Neural cell (in vitro differentiated cells): Measurements from ENCODE around the gene IGLON5. TPM values are rescaled to one million over a fixed set of nuclear protein-coding genes. Genes with fewer than 3 reads are reported as not detected.

ENCODE experiments used
- H2AFZ ChIP-seq: fragments of 200-600, 300-800 bp; sonication (generic), shearing (Covaris generic); 2 replicates; pipeline ENCODE4 v1.6.0; 2014; ENCODE audit warnings: low read depth, mild to moderate bottlenecking, antibody characterized with exemption, low read length, moderate library complexity
- H3F3A ChIP-seq: fragments of 200-600 bp; shearing (Covaris generic); 2 replicates; pipeline ENCODE4 v1.6.1; 2016; ENCODE audit warnings: mild to moderate bottlenecking, moderate library complexity, mixed read lengths, antibody characterized with exemption, low read length; ENCODE audit not compliant: insufficient read depth, poor library complexity, severe bottlenecking
- H3K27ac ChIP-seq: fragments of 200-600, 300-800 bp; sonication (generic), shearing (Covaris generic); 2 replicates; pipeline ENCODE4 v1.5.1; 2014; ENCODE audit warnings: mild to moderate bottlenecking, low read length, moderate library complexity
- H3K27me3 ChIP-seq: fragments of 300-800, 200-600 bp; sonication (generic), shearing (Covaris generic); 2 replicates; pipeline ENCODE4 v1.6.0; 2014; ENCODE audit warnings: mild to moderate bottlenecking, low read depth, low read length, moderate library complexity; ENCODE audit not compliant: insufficient read depth
- H3K36me3 ChIP-seq: fragments of 300-800, 200-600 bp; sonication (generic), shearing (Covaris generic); 2 replicates; pipeline ENCODE4 v1.5.1; 2014; ENCODE audit warnings: mild to moderate bottlenecking, antibody characterized with exemption, low read length, moderate library complexity; ENCODE audit not compliant: insufficient read depth
- H3K4me2 ChIP-seq: fragments of 300-800, 200-600 bp; sonication (generic), shearing (Covaris generic); 2 replicates; pipeline ENCODE4 v1.6.0; 2014; ENCODE audit warnings: mild to moderate bottlenecking, low read length
- H3K4me3 ChIP-seq: fragments of 300-800, 200-600 bp; sonication (generic), shearing (Covaris generic); 2 replicates; pipeline ENCODE4 v1.5.1; 2014; ENCODE audit warnings: mild to moderate bottlenecking, low read length, moderate library complexity
- H3K79me2 ChIP-seq: fragments of 200-600 bp; shearing (Covaris generic); replicated peaks from 2 replicates; pipeline ENCODE4 v1.6.0; 2014; ENCODE audit warnings: mild to moderate bottlenecking, low read length, moderate library complexity; ENCODE audit not compliant: insufficient read depth
- H3K9ac ChIP-seq: fragments of 300-800, 200-600 bp; sonication (generic), shearing (Covaris generic); 2 replicates; pipeline ENCODE4 v1.6.1; 2016; ENCODE audit warnings: mild to moderate bottlenecking, low read length, mixed read lengths
- H3K9me2 ChIP-seq: fragments of 200-600 bp; shearing (Covaris generic); 2 replicates; pipeline ENCODE4 v1.6.1; 2016; ENCODE audit warnings: mild to moderate bottlenecking, low read length, mixed read lengths; ENCODE audit not compliant: insufficient read depth
- H3K9me3 ChIP-seq: fragments of 200-600, 300-800 bp; sonication (generic), shearing (Covaris generic); 2 replicates; pipeline ENCODE4 v1.6.1; 2016; ENCODE audit warnings: mild to moderate bottlenecking, mixed run types, low read length, moderate library complexity, mixed read lengths
- H4K20me1 ChIP-seq: fragments of 200-600 bp; shearing (Covaris generic); 2 replicates; pipeline ENCODE4 v1.6.1; 2016; ENCODE audit warnings: mild to moderate bottlenecking, mixed run types; ENCODE audit not compliant: insufficient read depth
- CTCF ChIP-seq: fragments of 450-650 bp; IDR thresholded peaks from 2 replicates; pipeline ENCODE4 v1.5.1; 2014; ENCODE audit warnings: antibody characterized with exemption, mild to moderate bottlenecking, moderate library complexity; ENCODE audit not compliant: poor library complexity, severe bottlenecking
- EP300 ChIP-seq: fragments of 450-650 bp; conservative IDR thresholded peaks from 2 replicates; pipeline ENCODE4 v1.6.1; 2014; ENCODE audit warnings: antibody characterized with exemption, mild to moderate bottlenecking, moderate library complexity; ENCODE audit not compliant: poor library complexity, severe bottlenecking
- EZH2 ChIP-seq: fragments of 200-600, 300-800 bp; shearing (Covaris generic), sonication (generic); IDR thresholded peaks from 2 replicates; pipeline ENCODE4 v1.6.1; 2014; ENCODE audit warnings: antibody characterized with exemption, low read length, borderline replicate concordance, mild to moderate bottlenecking; ENCODE audit not compliant: insufficient read depth, poor library complexity, severe bottlenecking
- MXI1 ChIP-seq: fragments of 450-650 bp; conservative IDR thresholded peaks from 2 replicates; pipeline ENCODE4 v1.6.1; 2014; ENCODE audit warnings: antibody characterized with exemption, mild to moderate bottlenecking; ENCODE audit not compliant: poor library complexity, severe bottlenecking
- POLR2AphosphoS5 ChIP-seq: IDR thresholded peaks from 2 replicates; pipeline ENCODE4 v1.6.1; 2012
- RAD21 ChIP-seq: fragments of 450-650 bp; conservative IDR thresholded peaks from 2 replicates; pipeline ENCODE4 v1.6.1; 2014; ENCODE audit warnings: antibody characterized with exemption, mild to moderate bottlenecking, moderate library complexity
- REST ChIP-seq: IDR thresholded peaks from 2 replicates; pipeline ENCODE4 v1.6.1; 2012; ENCODE audit warnings: borderline replicate concordance
- SMC3 ChIP-seq: fragments of 450-650 bp; conservative IDR thresholded peaks from 2 replicates; pipeline ENCODE4 v1.6.1; 2014; ENCODE audit warnings: antibody characterized with exemption, mild to moderate bottlenecking, moderate library complexity; ENCODE audit not compliant: poor library complexity
- TAF1 ChIP-seq: IDR thresholded peaks from 2 replicates; pipeline ENCODE4 v1.6.1; 2012; ENCODE audit warnings: low read depth
- polyA plus RNA-seq: library from polyadenylated mRNA; depleted of rRNA; stranded (reverse); fragments of >200 nt; gene quantifications from 2 replicates; pipeline ENCODE4 v1.2.3, GENCODE V29; 2014

Gene IGLON5
- polyA plus RNA-seq, 1 donor from 2014 or later, result 13.5 TPM

- Histone ChIP-seq H3K4me2 (no peak overlapping the region), H3K27me3 (no peaks in the 10 kb centered on the region), H3K4me3 (no peak overlapping the region), H3F3A (no peaks in the 10 kb centered on the region), H3K27ac (no peak overlapping the region), H3K9me3 (no peaks in the 10 kb centered on the region), H3K9me2 (no peaks in the 10 kb centered on the region), H3K36me3 (no peaks in the 10 kb centered on the region), H3K79me2 (no peaks in the 10 kb centered on the region), H3K9ac (no peak overlapping the region), H4K20me1 (no peaks in the 10 kb centered on the region), H2AFZ (no peak overlapping the region)
- TF ChIP-seq TAF1 (no peak), SMC3 (no peak), RAD21 (no peak), CTCF (no peak), EP300 (no peak), MXI1 (no peak), REST (no peak), POLR2AphosphoS5 (no peak), EZH2 (no peak)
These were observed 47.9 kb downstream of the IGLON5 start for GRCh38 chr19:51359294-51359693.

- H3K36me3 ChIP-seq, result no peaks in the 10 kb centered on the region
- H3K4me3 ChIP-seq, result no peak overlapping the region
- H3K27me3 ChIP-seq, result no peaks in the 10 kb centered on the region
- H3F3A ChIP-seq, result no peaks in the 10 kb centered on the region
- no peaks in the 10 kb centered on the region for H3K79me2 ChIP-seq
- TF ChIP-seq CTCF (no peak), RAD21 (no peak), EP300 (no peak), POLR2AphosphoS5 (no peak), TAF1 (no peak), EZH2 (no peak), MXI1 (no peak), SMC3 (no peak), REST (no peak)
- H3K9ac ChIP-seq, result no peak overlapping the region
- H4K20me1 ChIP-seq, result no peaks in the 10 kb centered on the region
- no peaks in the 10 kb centered on the region for H3K9me2 ChIP-seq
- no peak overlapping the region for H3K27ac ChIP-seq
- H3K9me3 ChIP-seq, result no peaks in the 10 kb centered on the region
- H2AFZ ChIP-seq, result no peak overlapping the region
- H3K4me2 ChIP-seq, result no peak overlapping the region
These were observed 49.8 kb downstream of the IGLON5 start for GRCh38 chr19:51361239-51361638.
